Measurements from ENCODE around the gene AHNAK2. TPM values are rescaled to one million over a fixed set of nuclear protein-coding genes. Genes with fewer than 3 reads are reported as not detected.
A peak's percentile ranks its signal among the peaks of the same experiment; 100 is the strongest.

AHNAK2 gene
- total RNA-seq, 4 donors from 2014 or later: 147 to 313 (median 172) TPM

DNA sequence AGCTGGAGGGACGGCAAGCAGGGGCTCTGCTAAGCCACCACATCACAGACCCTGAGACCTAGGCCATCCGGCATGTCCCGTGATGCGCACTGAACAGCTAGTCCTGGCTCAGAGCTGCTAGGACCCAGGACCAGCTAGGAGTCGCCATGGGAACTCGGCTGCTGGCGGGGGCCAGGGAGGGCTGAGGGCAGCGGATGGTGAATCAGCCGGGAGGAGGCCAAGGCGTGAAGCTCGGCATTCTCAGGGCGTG is 5.1 kb downstream of the AHNAK2 start:
- no peaks in the 10 kb centered on the region for H3K36me3 ChIP-seq
- H3K9me3 ChIP-seq: no peaks in the 10 kb centered on the region
- intact Hi-C loops (cut with DNase I): no loop called here
- H3K4me1 ChIP-seq: peaks cover 88 to 100% (median 89%) of the 10 kb centered on the region in 3 donors
- 33% methylated on average over 6 of the region's 12 CpGs; no CpG with 5 or more reads in 1 of the 2 donors for WGBS, 2 donors
- DNase-seq: no peak
- H3K27me3 ChIP-seq: peaks cover 0 to 16% (median 0%) of the 10 kb centered on the region in 4 donors
- TF ChIP-seq, protein P1, sequence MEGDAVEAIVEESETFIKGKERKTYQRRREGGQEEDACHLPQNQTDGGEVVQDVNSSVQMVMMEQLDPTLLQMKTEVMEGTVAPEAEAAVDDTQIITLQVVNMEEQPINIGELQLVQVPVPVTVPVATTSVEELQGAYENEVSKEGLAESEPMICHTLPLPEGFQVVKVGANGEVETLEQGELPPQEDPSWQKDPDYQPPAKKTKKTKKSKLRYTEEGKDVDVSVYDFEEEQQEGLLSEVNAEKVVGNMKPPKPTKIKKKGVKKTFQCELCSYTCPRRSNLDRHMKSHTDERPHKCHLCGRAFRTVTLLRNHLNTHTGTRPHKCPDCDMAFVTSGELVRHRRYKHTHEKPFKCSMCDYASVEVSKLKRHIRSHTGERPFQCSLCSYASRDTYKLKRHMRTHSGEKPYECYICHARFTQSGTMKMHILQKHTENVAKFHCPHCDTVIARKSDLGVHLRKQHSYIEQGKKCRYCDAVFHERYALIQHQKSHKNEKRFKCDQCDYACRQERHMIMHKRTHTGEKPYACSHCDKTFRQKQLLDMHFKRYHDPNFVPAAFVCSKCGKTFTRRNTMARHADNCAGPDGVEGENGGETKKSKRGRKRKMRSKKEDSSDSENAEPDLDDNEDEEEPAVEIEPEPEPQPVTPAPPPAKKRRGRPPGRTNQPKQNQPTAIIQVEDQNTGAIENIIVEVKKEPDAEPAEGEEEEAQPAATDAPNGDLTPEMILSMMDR (IDR thresholded peaks at IDR 0.05): no peak
- TF ChIP-seq POLR2A (IDR thresholded peaks at IDR 0.05): no peak
- peak overlapping the region in 3 of 4 donors; percentile 27 to 53 (median 28) for H3K4me3 ChIP-seq
- peak overlapping the region; percentile 93 to 99 (median 98) for H3K27ac ChIP-seq

DNA sequence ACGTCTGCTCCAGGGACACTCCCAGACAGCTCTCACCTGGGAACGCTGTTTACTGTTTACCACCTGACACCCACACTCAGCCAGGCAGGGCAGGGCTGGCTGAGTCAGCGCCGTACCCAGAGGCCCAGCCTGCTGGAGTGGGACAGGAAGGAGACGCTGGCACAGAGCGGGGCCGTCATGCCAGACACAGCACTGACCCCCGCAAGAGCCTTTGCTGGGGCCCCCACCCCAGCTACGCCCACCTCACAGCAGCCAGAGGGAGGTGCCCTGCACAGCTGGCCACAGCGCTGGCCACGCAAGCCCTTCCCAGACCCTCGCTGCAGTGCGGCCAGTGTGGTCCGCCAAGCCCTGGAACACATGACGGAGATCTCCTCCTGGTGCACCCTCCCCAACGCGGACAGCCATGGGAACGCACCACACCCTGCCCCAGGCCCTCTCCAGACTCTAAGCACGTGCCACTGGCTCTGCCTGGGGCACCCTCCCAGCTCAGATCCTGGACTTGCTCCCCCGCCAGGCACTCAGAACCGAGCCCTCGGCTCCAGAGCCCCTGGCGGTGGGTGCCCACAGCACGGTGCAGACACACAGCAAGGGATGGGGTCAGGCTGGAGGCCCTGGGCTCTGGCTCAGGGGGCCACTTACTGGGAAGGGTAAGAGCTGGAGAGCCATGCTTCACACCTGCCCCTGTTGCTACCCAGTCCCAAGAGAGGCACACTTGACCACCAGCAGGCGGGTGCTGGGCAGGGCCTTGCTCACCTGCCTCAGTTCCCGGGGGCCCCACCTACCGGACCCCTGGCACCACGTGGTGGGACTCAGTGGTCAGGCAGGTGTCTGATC is 5.7 kb downstream of the AHNAK2 start:
- peak overlapping the region in 3 of 4 donors; percentile 27 to 53 (median 28) for H3K4me3 ChIP-seq

DNA sequence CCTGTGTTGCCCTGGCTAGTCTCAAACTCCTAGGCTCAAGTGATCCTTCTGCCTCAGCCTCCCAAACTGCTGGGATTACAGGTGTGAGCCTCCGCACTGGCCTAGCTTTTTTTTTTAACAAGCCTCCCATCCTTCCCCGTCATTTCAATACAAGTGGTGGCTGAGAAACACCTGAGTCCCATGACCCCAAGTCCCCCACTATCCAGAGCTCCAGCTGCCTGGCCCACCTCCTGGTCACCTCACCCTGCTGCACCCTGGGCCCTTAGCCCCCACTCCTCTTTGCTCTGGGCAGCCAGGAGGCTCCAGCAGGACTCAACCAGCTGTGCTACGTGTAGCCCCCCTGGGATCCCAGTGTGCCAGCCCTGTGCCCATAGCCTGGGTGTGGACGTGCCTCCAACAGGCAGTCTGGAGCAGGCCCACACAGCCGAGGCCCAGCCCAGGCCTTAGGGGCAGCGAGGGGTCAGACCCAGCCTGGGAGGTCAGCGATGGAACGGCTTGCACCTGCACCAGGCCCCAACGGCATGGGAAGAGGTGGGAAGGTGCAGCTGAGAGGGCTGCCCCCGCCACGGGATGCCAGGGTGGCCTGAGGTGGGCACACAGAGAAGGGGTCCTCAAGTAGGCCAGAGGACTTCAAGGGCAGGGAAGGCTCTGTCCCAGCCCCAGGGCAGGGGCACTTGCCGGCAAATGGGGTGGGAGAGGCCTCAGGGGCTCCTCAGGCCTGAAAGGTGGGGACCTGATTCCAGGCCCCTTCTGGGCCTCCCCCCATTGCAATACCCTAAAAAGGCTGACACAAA is 6.5 kb downstream of the AHNAK2 start:
- Histone ChIP-seq H3K27me3 (peaks cover 0 to 12% (median 0%) of the 10 kb centered on the region in 4 donors), H3K27ac (peak overlapping the region; percentile 93 to 99 (median 98)), H3K4me3 (peak overlapping the region in 2 of 4 donors; percentile 18 to 53), H3K36me3 (no peaks in the 10 kb centered on the region), H3K9me3 (no peaks in the 10 kb centered on the region), H3K4me1 (peaks cover 88 to 100% (median 90%) of the 10 kb centered on the region in 3 donors)
- WGBS, 2 donors: 81 to 94% methylated on average over 2 to 5 of the region's 12 CpGs
- DNase-seq: no peak
- no peak for TF ChIP-seq POLR2A (IDR thresholded peaks at IDR 0.05)
- TF ChIP-seq, protein P1 (IDR thresholded peaks at IDR 0.05): no peak
- intact Hi-C loops (cut with DNase I): no loop called here

More for the DNA sequence above, 5.7 kb downstream of the AHNAK2 start:
- H3K4me1 ChIP-seq: peaks cover 89 to 100% (median 92%) of the 10 kb centered on the region in 3 donors
- peak overlapping the region; percentile 93 to 99 (median 98) for H3K27ac ChIP-seq
- WGBS, 2 donors: 25 to 31% methylated on average over 2 to 4 of the region's 28 CpGs
- DNase-seq: no peak
- no peaks in the 10 kb centered on the region for H3K9me3 ChIP-seq
- H3K36me3 ChIP-seq: no peaks in the 10 kb centered on the region
- intact Hi-C loops (cut with DNase I): no loop called here
- peak in 2 of 4 donors; percentile 30 to 47 for TF ChIP-seq POLR2A (IDR thresholded peaks at IDR 0.05)
- TF ChIP-seq, protein P1 (IDR thresholded peaks at IDR 0.05): peak in 2 of 6 experiments; percentile 26 to 37
- peaks cover 0 to 14% (median 0%) of the 10 kb centered on the region in 4 donors for H3K27me3 ChIP-seq

DNA sequence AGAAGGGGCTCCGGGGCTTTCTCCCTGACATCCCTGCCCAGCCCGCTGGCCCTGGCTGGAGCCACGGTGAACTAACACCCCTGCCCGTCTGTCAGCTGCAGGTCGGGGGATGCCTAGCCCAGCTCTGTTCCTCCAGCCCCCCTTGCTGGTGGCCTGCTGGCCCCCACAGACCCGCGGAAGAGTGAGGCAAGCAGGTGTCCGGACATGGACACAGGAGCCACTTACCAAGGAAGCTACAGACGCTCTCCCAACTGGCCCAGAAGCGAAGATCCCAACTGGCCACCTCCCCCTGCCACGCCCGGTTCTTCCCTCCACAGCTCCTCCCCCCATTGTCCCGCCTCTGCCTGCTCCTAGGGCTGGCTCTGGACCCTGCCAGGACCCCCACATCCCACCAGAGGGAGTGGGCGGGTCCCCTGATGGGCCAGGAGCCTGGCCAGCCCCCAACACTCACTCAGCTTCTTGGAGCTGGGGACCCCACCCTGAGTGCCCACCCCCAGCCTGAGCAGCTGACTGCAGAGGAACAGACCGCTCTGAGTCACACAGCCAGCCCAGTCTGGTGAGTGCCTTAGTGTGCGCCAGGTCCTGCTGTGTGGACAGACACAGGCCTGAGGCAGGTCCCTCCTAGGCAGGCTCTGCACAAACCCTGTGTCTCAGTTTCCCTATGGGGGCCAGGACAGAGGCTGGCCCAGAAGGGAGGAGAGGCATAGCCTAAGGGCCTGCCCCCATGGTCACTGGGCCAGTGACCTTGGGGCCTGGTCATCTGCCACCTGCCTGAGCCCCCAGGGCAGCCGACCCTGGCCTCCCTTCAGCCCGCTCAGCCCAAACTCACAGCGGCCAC is 7.7 kb downstream of the AHNAK2 start:
- Histone ChIP-seq H3K4me1 (peaks cover 87 to 100% (median 89%) of the 10 kb centered on the region in 3 donors), H3K4me3 (peak overlapping the region; percentile 53 to 76 (median 61)), H3K9me3 (no peaks in the 10 kb centered on the region), H3K27me3 (peaks cover 0 to 11% (median 0%) of the 10 kb centered on the region in 4 donors), H3K27ac (peak overlapping the region; percentile 93 to 99 (median 98)), H3K36me3 (no peaks in the 10 kb centered on the region)
- peak; percentile 35 for DNase-seq
- peak in 2 of 4 donors; percentile 66 to 71 for TF ChIP-seq POLR2A (IDR thresholded peaks at IDR 0.05)
- TF ChIP-seq, protein P1 (IDR thresholded peaks at IDR 0.05): no peak
- 45% methylated on average over 5 of the region's 19 CpGs; no CpG with 5 or more reads in 1 of the 2 donors for WGBS, 2 donors
- intact Hi-C loops (cut with DNase I): no loop called here
